GM08714 (cell line): ENCODE data around the gene VEGFC.

Experiments
- H3K4me3 ChIP-seq: fragments of 200-500 bp; sonication (Bioruptor generic); 2 replicates; pipeline ENCODE4 v1.5.1; 2014; ENCODE audit warnings: mild to moderate bottlenecking, low read length, inconsistent platforms
- ZNF274 ChIP-seq: IDR thresholded peaks from 2 replicates; pipeline ENCODE4 v1.6.1; 2012; ENCODE audit warnings: mild to moderate bottlenecking, low read depth, low read length

The VEGFC gene

GRCh38 chr4:176646311-176646710 lies 146.4 kb downstream of the VEGFC start:
- H3K4me3 ChIP-seq: no peak overlapping the region
- TF ChIP-seq ZNF274: no peak

GRCh38 chr4:176645246-176645960 lies 147.3 kb downstream of the VEGFC start:
- no peak for TF ChIP-seq ZNF274
- no peak overlapping the region for H3K4me3 ChIP-seq

- no peak overlapping the region for H3K4me3 ChIP-seq
- TF ChIP-seq ZNF274: no peak
Measured at GRCh38 chr4:176642472-176642871, 150.2 kb downstream of the VEGFC start.

GRCh38 chr4:176641237-176641636 lies 151.5 kb downstream of the VEGFC start:
- no peak overlapping the region for H3K4me3 ChIP-seq
- TF ChIP-seq ZNF274: no peak

- H3K4me3 ChIP-seq: no peak overlapping the region
- no peak for TF ChIP-seq ZNF274
Measured at GRCh38 chr4:176638992-176639391, 153.7 kb downstream of the VEGFC start.

GRCh38 chr4:176636292-176636691 lies 156.4 kb downstream of the VEGFC start:
- no peak overlapping the region for H3K4me3 ChIP-seq
- no peak for TF ChIP-seq ZNF274

- no peak for TF ChIP-seq ZNF274
- H3K4me3 ChIP-seq: no peak overlapping the region
Measured at GRCh38 chr4:176635372-176636261, 157.1 kb downstream of the VEGFC start.
